Right ventricle myocardium superior (tissue), 1 donor: ENCODE results near the gene ALDH16A1. TPM values are rescaled to one million over a fixed set of nuclear protein-coding genes. Genes with fewer than 3 reads are reported as not detected.

Experiments used
- microRNA-seq: library from miRNA; unstranded; fragments of <30 nt; microRNA quantifications from one replicate; pipeline ENCODE4 v1.2.0, GENCODE V29; 2020
- total RNA-seq: library from RNA; stranded (reverse); fragmentation: NEBNext Ultra II Directional; extraction: Animal tissue kit (Norgen Biotek cat#: 25700); gene quantifications from one replicate; pipeline ENCODE4 v1.2.1, GENCODE V29; 2021
- donor health status: DM: no; HTN: yes; CAD: no; lungs with severe emphysema.

The ALDH16A1 gene
- total RNA-seq, 1 donor from 2014 or later = 10.8 TPM

Small RNAs within 50 kb of the gene (microRNA-seq; reads per million reads assigned to microRNA genes)
- 308 reads per million, percentile 69 among the genes with 10 or more reads in this experiment for gene MIR150

Other genes starting within 250 kb of the ALDH16A1 start
- gene SLC6A16, start 128.0 kb upstream of the ALDH16A1 start, total RNA-seq = 1.5 TPM
- 4.0 TPM for gene CD37, start 117.8 kb upstream of the ALDH16A1 start, total RNA-seq
- gene TEAD2, start 90.8 kb upstream of the ALDH16A1 start, total RNA-seq = 57.9 TPM
- not detected for gene DKKL1, start 89.3 kb upstream of the ALDH16A1 start, total RNA-seq
- gene KASH5, start 65.0 kb upstream of the ALDH16A1 start, total RNA-seq = not detected
- gene PTH2, start 29.8 kb upstream of the ALDH16A1 start, total RNA-seq = not detected
- not detected for gene GFY, start 27.8 kb upstream of the ALDH16A1 start, total RNA-seq
- 1.8 TPM for gene SLC17A7, start 11.7 kb upstream of the ALDH16A1 start, total RNA-seq
- gene PIH1D1, start 1.4 kb upstream of the ALDH16A1 start, total RNA-seq = 28.1 TPM
- gene FLT3LG, start 21.0 kb downstream of the ALDH16A1 start, total RNA-seq = 3.6 TPM
- 1,304 TPM for gene RPL13A, start 34.4 kb downstream of the ALDH16A1 start, total RNA-seq
- 935 TPM for gene RPS11, start 43.2 kb downstream of the ALDH16A1 start, total RNA-seq
- 98.8 TPM for gene FCGRT, start 59.4 kb downstream of the ALDH16A1 start, total RNA-seq
- 7.3 TPM for gene RCN3, start 74.8 kb downstream of the ALDH16A1 start, total RNA-seq
- 45.5 TPM for gene NOSIP, start 127.3 kb downstream of the ALDH16A1 start, total RNA-seq
- 0.70 TPM for gene PRRG2, start 128.1 kb downstream of the ALDH16A1 start, total RNA-seq
- 12.6 TPM for gene PRR12, start 138.0 kb downstream of the ALDH16A1 start, total RNA-seq
- gene RRAS, start 186.9 kb downstream of the ALDH16A1 start, total RNA-seq = 105 TPM
- 42.0 TPM for gene SCAF1, start 189.0 kb downstream of the ALDH16A1 start, total RNA-seq
- 29.9 TPM for gene IRF3, start 212.6 kb downstream of the ALDH16A1 start, total RNA-seq
- 10.8 TPM for gene BCL2L12, start 212.7 kb downstream of the ALDH16A1 start, total RNA-seq
- gene PRMT1, start 224.0 kb downstream of the ALDH16A1 start, total RNA-seq = 110 TPM
- gene ADM5, start 236.4 kb downstream of the ALDH16A1 start, total RNA-seq = 0.67 TPM
- 2.2 TPM for gene CPT1C, start 237.9 kb downstream of the ALDH16A1 start, total RNA-seq